Thyroid gland (tissue), 4 donors: ENCODE data around the gene ANO2.

Experiments
- POLR2A ChIP-seq, 2 donors: fragments of 450-650 bp; IDR thresholded peaks; one replicate each; pipeline ENCODE4 v1.6.1; 2017; ENCODE audit warnings: antibody characterized with exemption in 2 of 2, mild to moderate bottlenecking in 2 of 2, moderate library complexity in 1 of 2
- TF ChIP-seq, protein P1 (sequence below), 6 experiments: fragments of 200-600 bp in 3 of 6; fragments of 450-650 bp in 3 of 6; sonication (generic) in 3 of 6; IDR thresholded peaks; one replicate each; pipeline ENCODE4 v1.5.1; 2016 to 2019; ENCODE audit warnings: antibody characterized with exemption in 6 of 6, mild to moderate bottlenecking in 2 of 6, inconsistent platforms in 1 of 6, moderate library complexity in 1 of 6

DNA sequence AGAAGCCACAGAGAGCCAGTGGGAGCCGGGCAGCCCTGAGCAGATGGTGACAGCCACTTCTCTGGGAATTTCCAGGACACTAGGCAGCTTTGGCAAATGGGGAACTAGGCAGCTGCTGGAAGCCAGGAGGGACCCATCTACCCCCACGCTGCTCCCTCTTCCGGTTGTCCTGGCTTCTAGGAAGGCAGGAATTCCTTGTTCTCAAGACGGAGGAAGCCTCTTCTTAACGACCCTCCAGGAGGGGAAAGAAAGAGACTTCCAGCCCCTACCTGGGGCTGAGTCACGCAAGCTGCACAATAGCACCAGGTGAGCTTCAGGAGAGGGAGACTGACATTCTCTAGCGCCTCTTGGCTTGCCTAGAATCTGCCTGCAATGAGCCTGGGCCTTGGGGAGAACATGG, 141.5 kb downstream of the ANO2 start:
- TF ChIP-seq, protein P1, sequence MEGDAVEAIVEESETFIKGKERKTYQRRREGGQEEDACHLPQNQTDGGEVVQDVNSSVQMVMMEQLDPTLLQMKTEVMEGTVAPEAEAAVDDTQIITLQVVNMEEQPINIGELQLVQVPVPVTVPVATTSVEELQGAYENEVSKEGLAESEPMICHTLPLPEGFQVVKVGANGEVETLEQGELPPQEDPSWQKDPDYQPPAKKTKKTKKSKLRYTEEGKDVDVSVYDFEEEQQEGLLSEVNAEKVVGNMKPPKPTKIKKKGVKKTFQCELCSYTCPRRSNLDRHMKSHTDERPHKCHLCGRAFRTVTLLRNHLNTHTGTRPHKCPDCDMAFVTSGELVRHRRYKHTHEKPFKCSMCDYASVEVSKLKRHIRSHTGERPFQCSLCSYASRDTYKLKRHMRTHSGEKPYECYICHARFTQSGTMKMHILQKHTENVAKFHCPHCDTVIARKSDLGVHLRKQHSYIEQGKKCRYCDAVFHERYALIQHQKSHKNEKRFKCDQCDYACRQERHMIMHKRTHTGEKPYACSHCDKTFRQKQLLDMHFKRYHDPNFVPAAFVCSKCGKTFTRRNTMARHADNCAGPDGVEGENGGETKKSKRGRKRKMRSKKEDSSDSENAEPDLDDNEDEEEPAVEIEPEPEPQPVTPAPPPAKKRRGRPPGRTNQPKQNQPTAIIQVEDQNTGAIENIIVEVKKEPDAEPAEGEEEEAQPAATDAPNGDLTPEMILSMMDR (IDR thresholded peaks at IDR 0.05) = no peak
- TF ChIP-seq POLR2A (IDR thresholded peaks at IDR 0.05) = no peak
